ENCODE data around the gene ZDHHC16.

The ZDHHC16 gene

GRCh38 chr10:97462309-97462708 lies 16.3 kb downstream of the ZDHHC16 start:
- Histone ChIP-seq H2AFZ (ENCODE audit: low read length) (no peak overlapping the region), H3K79me2 (ENCODE audit: low read length) (0 out of 2 replicates have a peak, but pooled peaks cover 6% of the 10 kb centered on the region), H3K9ac (ENCODE audit: low read length) (no peak overlapping the region), H4K20me1 (ENCODE audit: insufficient read depth, low read length) (no peaks in the 10 kb centered on the region; the same call in 1 of the 2 replicates), H3K36me3 (replicated peaks; ENCODE audit: insufficient read depth, low read length) (peaks cover 34% of the 10 kb centered on the region; the same call in 1 of the 2 replicates), H3K27me3 (replicated peaks; ENCODE audit: insufficient read depth, low read length) (no peaks in the 10 kb centered on the region), H3F3A (ENCODE audit: insufficient read depth, low read length) (peaks cover 15% of the 10 kb centered on the region), H3K4me3 (ENCODE audit: low read length) (no peak overlapping the region), H3K9me2 (replicated peaks; ENCODE audit: insufficient read depth, low read length) (no peaks in the 10 kb centered on the region), H3K4me1 (ENCODE audit: low read length) (peaks cover 9% of the 10 kb centered on the region), H3K4me2 (ENCODE audit: low read depth, low read length) (no peak overlapping the region), H3K27ac (ENCODE audit: low read length) (no peak overlapping the region), H3K9me3 (replicated peaks; ENCODE audit: insufficient read depth, low read length) (no peaks in the 10 kb centered on the region)
- DNase-seq, result no peak
- TF ChIP-seq EZH2phosphoT487 (IDR thresholded peaks at IDR 0.05; ENCODE audit: low read length), result no peak
- TF ChIP-seq EZH2 (optimal IDR thresholded peaks at IDR 0.05; ENCODE audit: low read depth, low read length), result no peak
- TF ChIP-seq CTCF (IDR thresholded peaks at IDR 0.05; ENCODE audit: low read length), result no peak

GRCh38 chr10:97463363-97464132 lies 17.6 kb downstream of the ZDHHC16 start:
- Histone ChIP-seq H3K36me3 (replicated peaks; ENCODE audit: insufficient read depth, low read length) (peaks cover 34% of the 10 kb centered on the region; the same call in 1 of the 2 replicates), H2AFZ (ENCODE audit: low read length) (no peak overlapping the region), H3K4me1 (ENCODE audit: low read length) (peaks cover 20% of the 10 kb centered on the region), H3K9me3 (replicated peaks; ENCODE audit: insufficient read depth, low read length) (no peaks in the 10 kb centered on the region), H3K4me3 (ENCODE audit: low read length) (no peak overlapping the region), H3K79me2 (ENCODE audit: low read length) (0 out of 2 replicates have a peak, but pooled peaks cover 7% of the 10 kb centered on the region), H3K4me2 (ENCODE audit: low read depth, low read length) (no peak overlapping the region), H3K27ac (ENCODE audit: low read length) (peak overlapping the region; percentile 41; the same call in 1 of the 2 replicates), H3F3A (ENCODE audit: insufficient read depth, low read length) (peaks cover 26% of the 10 kb centered on the region), H3K9ac (ENCODE audit: low read length) (no peak overlapping the region), H4K20me1 (ENCODE audit: insufficient read depth, low read length) (no peaks in the 10 kb centered on the region; the same call in 1 of the 2 replicates), H3K27me3 (replicated peaks; ENCODE audit: insufficient read depth, low read length) (no peaks in the 10 kb centered on the region), H3K9me2 (replicated peaks; ENCODE audit: insufficient read depth, low read length) (no peaks in the 10 kb centered on the region)
- TF ChIP-seq EZH2phosphoT487 (IDR thresholded peaks at IDR 0.05; ENCODE audit: low read length) (no peak), CTCF (IDR thresholded peaks at IDR 0.05; ENCODE audit: low read length) (peak; percentile 89)
- DNase-seq, result peak; percentile 48

GRCh38 chr10:97464226-97464625 lies 18.3 kb downstream of the ZDHHC16 start:
- H3K4me3 ChIP-seq (ENCODE audit: low read length), result no peak overlapping the region
- H3K4me1 ChIP-seq (ENCODE audit: low read length), result peaks cover 27% of the 10 kb centered on the region
- peaks cover 30% of the 10 kb centered on the region; the same call in 1 of the 2 replicates for H3K36me3 ChIP-seq (replicated peaks; ENCODE audit: insufficient read depth, low read length)
- H3K9me3 ChIP-seq (replicated peaks; ENCODE audit: insufficient read depth, low read length), result no peaks in the 10 kb centered on the region
- H3K9me2 ChIP-seq (replicated peaks; ENCODE audit: insufficient read depth, low read length), result no peaks in the 10 kb centered on the region
- H4K20me1 ChIP-seq (ENCODE audit: insufficient read depth, low read length), result no peaks in the 10 kb centered on the region; the same call in 1 of the 2 replicates
- H3K27ac ChIP-seq (ENCODE audit: low read length), result peak overlapping the region; percentile 41; the same call in 1 of the 2 replicates
- TF ChIP-seq EZH2phosphoT487 (IDR thresholded peaks at IDR 0.05; ENCODE audit: low read length), result no peak
- TF ChIP-seq CTCF (IDR thresholded peaks at IDR 0.05; ENCODE audit: low read length), result no peak
- TF ChIP-seq EZH2 (optimal IDR thresholded peaks at IDR 0.05; ENCODE audit: low read depth, low read length), result no peak
- peaks cover 32% of the 10 kb centered on the region for H3F3A ChIP-seq (ENCODE audit: insufficient read depth, low read length)
- DNase-seq, result no peak
- H3K4me2 ChIP-seq (ENCODE audit: low read depth, low read length), result no peak overlapping the region
- H3K79me2 ChIP-seq (ENCODE audit: low read length), result 0 out of 2 replicates have a peak, but pooled peaks cover 7% of the 10 kb centered on the region
- no peaks in the 10 kb centered on the region for H3K27me3 ChIP-seq (replicated peaks; ENCODE audit: insufficient read depth, low read length)
- no peak overlapping the region for H2AFZ ChIP-seq (ENCODE audit: low read length)
- H3K9ac ChIP-seq (ENCODE audit: low read length), result no peak overlapping the region

Measured in MM.1S (cell line).